Measurements from ENCODE around the gene LIG1.

LIG1 gene

GRCh38 chr19:48169939-48170803 is at the start of gene LIG1, which contains the start of gene ZSWIM9:
Gene LIG1 (minus strand): TSS chr19:48170344. CDS start chr19:48165566, 4,778 bp downstream.
Gene ZSWIM9 (plus strand): TSS chr19:48170680. CDS start chr19:48171803, 1,123 bp downstream.
- no peaks in the 10 kb centered on the region for H3K27me3 ChIP-seq (ENCODE audit: insufficient read depth, low read length)
- peak within 1 kb of the TSS; percentile 97 for H3K4me3 ChIP-seq (ENCODE audit: low read depth, low read length)
- H2AFZ ChIP-seq (ENCODE audit: low read length, unreplicated experiment) = peak within 1 kb of the TSS; percentile 84
- H3K79me2 ChIP-seq (ENCODE audit: control insufficient read depth, insufficient read depth, low read length, unreplicated experiment) = peaks cover 29% of the 10 kb centered on the region
- H3K4me1 ChIP-seq (ENCODE audit: control insufficient read depth, insufficient read depth, low read length, unreplicated experiment) = peaks cover 4% of the 10 kb centered on the region
- no peaks in the 10 kb centered on the region for H3K36me3 ChIP-seq (ENCODE audit: insufficient read depth, low read length)
- peak within 1 kb of the TSS; percentile 78 for H3K27ac ChIP-seq (ENCODE audit: low read depth, low read length)

- no peak overlapping the region for H3K4me3 ChIP-seq (ENCODE audit: low read depth, low read length)
- no peaks in the 10 kb centered on the region for H3K27me3 ChIP-seq (ENCODE audit: insufficient read depth, low read length)
- no peaks in the 10 kb centered on the region for H3K36me3 ChIP-seq (ENCODE audit: insufficient read depth, low read length)
- H3K27ac ChIP-seq (ENCODE audit: low read depth, low read length) = no peak overlapping the region
- H3K4me1 ChIP-seq (ENCODE audit: control insufficient read depth, insufficient read depth, low read length, unreplicated experiment) = peaks cover 6% of the 10 kb centered on the region
- H2AFZ ChIP-seq (ENCODE audit: low read length, unreplicated experiment) = no peak overlapping the region
- no peaks in the 10 kb centered on the region for H3K79me2 ChIP-seq (ENCODE audit: control insufficient read depth, insufficient read depth, low read length, unreplicated experiment)
These were observed 48.9 kb upstream of the LIG1 start for GRCh38 chr19:48218997-48219396.

GRCh38 chr19:48216933-48217332 is 46.8 kb upstream of the LIG1 start:
- Histone ChIP-seq H3K27ac (ENCODE audit: low read depth, low read length) (no peak overlapping the region), H2AFZ (ENCODE audit: low read length, unreplicated experiment) (no peak overlapping the region), H3K4me1 (ENCODE audit: control insufficient read depth, insufficient read depth, low read length, unreplicated experiment) (peaks cover 6% of the 10 kb centered on the region), H3K4me3 (ENCODE audit: low read depth, low read length) (no peak overlapping the region), H3K79me2 (ENCODE audit: control insufficient read depth, insufficient read depth, low read length, unreplicated experiment) (no peaks in the 10 kb centered on the region), H3K36me3 (ENCODE audit: insufficient read depth, low read length) (no peaks in the 10 kb centered on the region), H3K27me3 (ENCODE audit: insufficient read depth, low read length) (no peaks in the 10 kb centered on the region)

- no peaks in the 10 kb centered on the region for H3K36me3 ChIP-seq (ENCODE audit: insufficient read depth, low read length)
- peaks cover 3% of the 10 kb centered on the region for H3K4me1 ChIP-seq (ENCODE audit: control insufficient read depth, insufficient read depth, low read length, unreplicated experiment)
- H3K27me3 ChIP-seq (ENCODE audit: insufficient read depth, low read length) = no peaks in the 10 kb centered on the region
- no peak overlapping the region for H2AFZ ChIP-seq (ENCODE audit: low read length, unreplicated experiment)
- no peak overlapping the region for H3K27ac ChIP-seq (ENCODE audit: low read depth, low read length)
- H3K4me3 ChIP-seq (ENCODE audit: low read depth, low read length) = no peak overlapping the region
- H3K79me2 ChIP-seq (ENCODE audit: control insufficient read depth, insufficient read depth, low read length, unreplicated experiment) = no peaks in the 10 kb centered on the region
These were observed 43.8 kb upstream of the LIG1 start for GRCh38 chr19:48213959-48214358.

- Histone ChIP-seq H3K4me1 (ENCODE audit: control insufficient read depth, insufficient read depth, low read length, unreplicated experiment) (no peaks in the 10 kb centered on the region), H3K36me3 (ENCODE audit: insufficient read depth, low read length) (no peaks in the 10 kb centered on the region), H3K79me2 (ENCODE audit: control insufficient read depth, insufficient read depth, low read length, unreplicated experiment) (peaks cover 2% of the 10 kb centered on the region), H3K27ac (ENCODE audit: low read depth, low read length) (no peak overlapping the region), H3K27me3 (ENCODE audit: insufficient read depth, low read length) (no peaks in the 10 kb centered on the region), H2AFZ (ENCODE audit: low read length, unreplicated experiment) (no peak overlapping the region), H3K4me3 (ENCODE audit: low read depth, low read length) (no peak overlapping the region)
These were observed 39.9 kb upstream of the LIG1 start for GRCh38 chr19:48210005-48210404.

- Histone ChIP-seq H3K27me3 (ENCODE audit: insufficient read depth, low read length) (no peaks in the 10 kb centered on the region), H3K36me3 (ENCODE audit: insufficient read depth, low read length) (no peaks in the 10 kb centered on the region), H3K27ac (ENCODE audit: low read depth, low read length) (no peak overlapping the region), H3K79me2 (ENCODE audit: control insufficient read depth, insufficient read depth, low read length, unreplicated experiment) (peaks cover 9% of the 10 kb centered on the region), H2AFZ (ENCODE audit: low read length, unreplicated experiment) (no peak overlapping the region), H3K4me3 (ENCODE audit: low read depth, low read length) (no peak overlapping the region), H3K4me1 (ENCODE audit: control insufficient read depth, insufficient read depth, low read length, unreplicated experiment) (no peaks in the 10 kb centered on the region)
These were observed 36.4 kb upstream of the LIG1 start for GRCh38 chr19:48206397-48207093.

GRCh38 chr19:48203794-48204628 is 33.9 kb upstream of the LIG1 start:
- Histone ChIP-seq H3K27me3 (ENCODE audit: insufficient read depth, low read length) (no peaks in the 10 kb centered on the region), H3K27ac (ENCODE audit: low read depth, low read length) (peak overlapping the region; percentile 76), H3K4me3 (ENCODE audit: low read depth, low read length) (peak overlapping the region; percentile 83), H3K36me3 (ENCODE audit: insufficient read depth, low read length) (no peaks in the 10 kb centered on the region), H3K4me1 (ENCODE audit: control insufficient read depth, insufficient read depth, low read length, unreplicated experiment) (no peaks in the 10 kb centered on the region), H3K79me2 (ENCODE audit: control insufficient read depth, insufficient read depth, low read length, unreplicated experiment) (peaks cover 9% of the 10 kb centered on the region), H2AFZ (ENCODE audit: low read length, unreplicated experiment) (peak overlapping the region; percentile 84)

- Histone ChIP-seq H3K79me2 (ENCODE audit: control insufficient read depth, insufficient read depth, low read length, unreplicated experiment) (peaks cover 9% of the 10 kb centered on the region), H3K27me3 (ENCODE audit: insufficient read depth, low read length) (no peaks in the 10 kb centered on the region), H3K36me3 (ENCODE audit: insufficient read depth, low read length) (no peaks in the 10 kb centered on the region), H2AFZ (ENCODE audit: low read length, unreplicated experiment) (peak overlapping the region; percentile 55), H3K4me3 (ENCODE audit: low read depth, low read length) (peak overlapping the region; percentile 83), H3K27ac (ENCODE audit: low read depth, low read length) (peak overlapping the region; percentile 76), H3K4me1 (ENCODE audit: control insufficient read depth, insufficient read depth, low read length, unreplicated experiment) (no peaks in the 10 kb centered on the region)
These were observed 33.2 kb upstream of the LIG1 start for GRCh38 chr19:48203222-48203793.

GRCh38 chr19:48196933-48197665 is 27.0 kb upstream of the LIG1 start:
- Histone ChIP-seq H3K36me3 (ENCODE audit: insufficient read depth, low read length) (no peaks in the 10 kb centered on the region), H3K27ac (ENCODE audit: low read depth, low read length) (no peak overlapping the region), H3K4me1 (ENCODE audit: control insufficient read depth, insufficient read depth, low read length, unreplicated experiment) (peaks cover 2% of the 10 kb centered on the region), H2AFZ (ENCODE audit: low read length, unreplicated experiment) (no peak overlapping the region), H3K4me3 (ENCODE audit: low read depth, low read length) (no peak overlapping the region), H3K27me3 (ENCODE audit: insufficient read depth, low read length) (no peaks in the 10 kb centered on the region), H3K79me2 (ENCODE audit: control insufficient read depth, insufficient read depth, low read length, unreplicated experiment) (no peaks in the 10 kb centered on the region)

Data from ACC112 (cell line).